Activated CD4-positive, CD25-positive, alpha-beta regulatory T cell treated with anti-CD3 and anti-CD28 coated beads, Interleukin-2, amount 50 U/mL, for 24 hours (primary cell): ENCODE measurements around the gene GPC1.

Experiments
- ATAC-seq, 2 donors: fragments of 150-1000 bp; cut with Tn5 transposase; one replicate each; pipeline ENCODE4 v1.10.0; 2021; ENCODE audit warnings: mild to moderate bottlenecking in 1 of 2, moderate library complexity in 1 of 2

The GPC1 gene

DNA sequence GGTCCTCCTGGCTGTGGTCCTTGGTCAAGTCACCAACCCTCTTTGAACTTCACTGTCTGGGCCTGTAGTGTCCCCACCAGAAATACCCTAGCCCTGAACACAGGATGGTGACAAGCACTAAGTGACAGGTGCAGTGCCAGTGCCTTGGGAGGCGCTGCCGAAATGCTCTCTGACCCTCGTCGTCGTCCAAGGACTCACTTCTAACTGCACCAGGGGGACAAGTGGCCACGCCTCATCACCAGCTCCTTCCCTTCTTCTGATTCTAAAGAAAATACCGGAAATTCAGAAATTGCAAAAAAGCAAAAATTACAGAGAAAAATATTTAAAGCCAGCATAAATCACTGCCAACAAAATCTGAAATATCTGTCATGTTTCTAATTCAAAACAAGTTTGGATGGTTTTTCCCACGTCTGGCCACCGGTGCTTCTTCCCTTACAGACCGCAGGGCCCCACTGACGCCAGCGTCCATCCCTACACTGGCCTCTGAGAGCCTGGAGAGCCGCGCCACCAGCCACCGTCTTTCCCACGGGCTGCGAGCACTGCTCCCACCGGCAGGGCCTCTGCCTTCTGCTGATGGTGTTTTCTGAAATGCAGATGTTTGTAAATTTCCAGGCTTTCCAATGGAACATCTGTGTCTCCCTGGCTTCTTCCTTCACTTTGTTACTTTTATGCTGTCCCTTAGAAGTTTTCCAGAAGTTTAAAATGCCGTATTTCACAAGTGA is 37.4 kb upstream of the GPC1 start:
- no peak for ATAC-seq

DNA sequence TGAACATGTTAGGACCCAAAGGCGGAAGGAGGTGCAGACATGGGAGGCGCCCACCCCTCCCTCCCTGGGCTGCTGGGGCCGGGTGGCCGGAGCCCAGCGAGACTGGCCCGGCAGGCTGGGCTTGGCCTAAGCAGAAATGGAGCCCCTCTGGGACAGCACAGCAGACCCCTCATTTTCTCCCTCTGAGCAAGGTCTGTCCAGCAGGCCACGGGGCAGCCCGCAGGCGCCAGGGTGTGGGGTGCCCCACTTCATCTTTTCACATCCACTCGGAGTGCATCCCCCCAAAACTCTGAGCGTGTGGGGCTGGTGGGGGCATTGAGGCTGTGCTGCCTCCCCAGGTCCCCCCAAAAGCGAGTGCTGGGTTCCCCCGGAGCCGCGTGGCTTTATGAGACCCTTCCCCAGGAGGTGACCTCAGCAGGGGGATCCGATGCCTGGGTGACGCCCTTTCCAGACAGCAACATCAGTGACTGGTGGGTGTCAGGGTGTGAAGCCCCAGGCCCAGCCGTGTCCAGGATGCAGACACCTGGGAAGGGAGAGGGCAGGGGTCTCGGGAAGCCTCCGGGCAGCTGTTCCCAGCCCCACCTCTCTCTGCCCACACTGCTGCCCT is 36.7 kb upstream of the GPC1 start:
- no peak for ATAC-seq

- ATAC-seq, result no peak
Observed at GRCh38 chr2:240399419-240400324, 35.8 kb upstream of the GPC1 start.

GRCh38 chr2:240400371-240401161 is 34.9 kb upstream of the GPC1 start:
- ATAC-seq, result no peak

DNA sequence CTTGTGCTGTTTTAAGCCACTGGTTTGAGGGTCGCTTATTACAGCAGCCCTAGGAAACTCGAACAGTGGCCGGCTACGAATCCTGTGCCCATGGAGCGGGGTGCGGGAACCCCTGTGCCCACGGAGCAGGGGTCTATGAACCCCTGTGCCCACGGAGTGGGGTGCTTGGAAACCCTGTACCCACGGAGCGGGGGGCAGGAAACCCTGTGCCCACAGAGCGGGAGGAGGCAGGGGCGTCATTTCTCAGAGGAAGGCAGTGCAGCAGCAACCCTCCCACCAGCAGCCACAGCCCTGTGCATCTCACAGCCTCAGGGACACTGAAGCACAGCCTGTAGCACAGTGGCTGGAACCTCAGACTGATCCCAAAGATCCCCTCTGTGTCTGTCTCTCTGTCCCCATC is 34.2 kb upstream of the GPC1 start:
- ATAC-seq, result no peak

GRCh38 chr2:240401781-240402551 is 33.5 kb upstream of the GPC1 start:
- ATAC-seq, result no peak

- ATAC-seq, result no peak
Observed at GRCh38 chr2:240402566-240403272, 32.7 kb upstream of the GPC1 start.

- ATAC-seq, result no peak
Observed at GRCh38 chr2:240403396-240404104, 31.9 kb upstream of the GPC1 start.

DNA sequence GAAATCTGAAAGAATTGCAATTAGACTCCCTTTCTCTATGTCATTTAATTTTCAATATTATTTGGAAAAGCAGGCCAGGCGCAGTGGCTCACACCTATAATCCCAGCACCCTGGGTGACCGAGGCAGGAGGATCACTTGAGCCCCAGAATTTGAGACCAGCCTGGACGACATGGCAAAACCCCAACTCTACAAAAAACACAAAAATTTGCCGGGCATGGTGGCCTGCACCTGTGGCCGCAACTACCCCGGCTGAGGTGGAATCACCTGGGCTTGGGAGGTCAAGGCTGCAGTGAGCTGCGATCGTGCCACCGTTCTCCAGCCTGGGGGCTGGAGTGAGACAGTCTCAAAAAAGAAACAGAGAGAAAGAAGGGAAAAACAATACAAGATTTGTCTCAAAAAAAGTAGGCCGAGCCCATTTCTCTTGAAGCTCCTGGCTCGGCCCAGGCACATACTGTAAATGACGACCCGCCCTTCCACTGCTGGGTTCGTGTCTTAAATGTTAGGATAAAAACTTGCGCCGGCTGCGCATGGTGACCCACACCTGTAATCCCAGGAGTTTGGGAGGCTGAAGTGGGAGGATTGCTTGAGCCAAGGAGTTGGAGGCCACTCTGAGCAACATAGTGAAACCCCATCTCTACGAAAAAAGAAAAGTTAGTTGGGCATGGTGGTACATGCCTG is 31.1 kb upstream of the GPC1 start:
- no peak for ATAC-seq

GRCh38 chr2:240405133-240405532 is 30.3 kb upstream of the GPC1 start:
- no peak for ATAC-seq

- no peak for ATAC-seq
Observed at GRCh38 chr2:240405684-240406313, 29.7 kb upstream of the GPC1 start.

DNA sequence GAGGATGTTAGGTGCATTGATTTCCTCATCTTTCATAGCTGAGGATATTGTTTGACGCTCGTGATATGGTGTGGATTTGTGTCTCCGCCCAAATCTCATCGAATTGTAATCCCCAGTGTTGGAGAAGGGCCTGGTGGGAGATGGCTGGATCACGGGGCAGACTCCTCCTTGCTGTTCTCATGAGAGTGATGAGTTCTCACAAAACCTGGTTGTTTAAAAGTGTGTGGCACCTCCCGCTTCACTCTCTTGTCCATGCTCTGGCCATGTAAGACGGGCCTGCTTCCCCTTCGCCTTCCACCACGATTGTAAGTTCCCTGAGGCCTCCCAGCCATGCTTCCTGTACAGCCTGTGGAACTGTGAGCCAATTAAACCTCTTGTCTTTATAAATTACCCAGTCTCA is 28.4 kb upstream of the GPC1 start:
- ATAC-seq, result no peak

DNA sequence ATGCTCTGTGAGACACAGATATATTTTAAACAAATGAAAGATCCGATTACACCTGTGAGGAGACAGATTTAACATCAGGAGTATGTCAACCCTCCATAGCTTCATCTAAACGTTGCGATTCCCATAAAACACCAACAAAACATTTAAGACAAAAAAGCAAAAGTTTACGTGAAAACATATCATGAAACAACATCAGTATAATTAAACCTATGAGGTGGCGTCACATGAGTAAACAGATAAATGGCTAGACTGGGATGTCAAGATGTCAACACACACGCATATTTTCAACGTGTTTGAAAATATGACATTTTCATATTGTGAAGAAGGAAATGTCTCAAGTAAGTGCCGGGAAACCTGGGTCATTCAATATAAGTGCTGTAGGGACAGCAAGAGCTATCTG is 25.5 kb upstream of the GPC1 start:
- no peak for ATAC-seq

- no peak for ATAC-seq
Observed at GRCh38 chr2:240410808-240411207, 24.7 kb upstream of the GPC1 start.

GRCh38 chr2:240411261-240412160 is 24.0 kb upstream of the GPC1 start:
- no peak for ATAC-seq

DNA sequence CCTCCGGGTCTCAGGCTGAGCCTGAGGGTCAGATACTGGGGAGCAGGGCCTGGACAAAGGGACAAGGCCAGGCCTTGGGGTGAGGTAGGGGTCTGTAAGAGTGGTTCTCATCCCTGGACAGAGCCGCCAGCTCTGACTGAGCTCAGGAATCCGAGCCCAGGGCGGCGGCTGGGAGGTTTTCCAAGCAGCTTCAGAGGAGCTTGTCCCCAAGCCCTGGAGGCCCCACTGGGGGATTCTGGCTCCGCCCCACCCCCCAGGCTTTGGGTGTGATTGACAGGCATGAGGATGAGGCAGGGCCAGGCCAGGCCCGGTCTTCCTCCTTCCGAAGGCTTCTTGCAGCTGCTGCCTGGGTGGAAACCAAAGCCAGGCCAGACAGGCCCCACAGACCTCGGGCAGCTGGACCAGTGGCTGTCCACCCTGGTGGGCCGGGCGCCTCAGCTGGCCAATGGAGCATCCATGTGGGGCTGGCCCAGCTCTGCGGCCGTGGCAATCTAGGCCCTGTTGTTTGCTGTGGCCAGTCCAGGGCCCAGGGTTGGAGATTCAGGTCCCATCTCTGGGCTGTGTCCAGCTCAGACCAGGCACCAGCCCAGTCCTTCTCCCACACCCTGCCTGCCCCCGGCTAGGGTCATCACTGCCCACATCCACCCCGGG is 23.1 kb upstream of the GPC1 start:
- no peak for ATAC-seq

DNA sequence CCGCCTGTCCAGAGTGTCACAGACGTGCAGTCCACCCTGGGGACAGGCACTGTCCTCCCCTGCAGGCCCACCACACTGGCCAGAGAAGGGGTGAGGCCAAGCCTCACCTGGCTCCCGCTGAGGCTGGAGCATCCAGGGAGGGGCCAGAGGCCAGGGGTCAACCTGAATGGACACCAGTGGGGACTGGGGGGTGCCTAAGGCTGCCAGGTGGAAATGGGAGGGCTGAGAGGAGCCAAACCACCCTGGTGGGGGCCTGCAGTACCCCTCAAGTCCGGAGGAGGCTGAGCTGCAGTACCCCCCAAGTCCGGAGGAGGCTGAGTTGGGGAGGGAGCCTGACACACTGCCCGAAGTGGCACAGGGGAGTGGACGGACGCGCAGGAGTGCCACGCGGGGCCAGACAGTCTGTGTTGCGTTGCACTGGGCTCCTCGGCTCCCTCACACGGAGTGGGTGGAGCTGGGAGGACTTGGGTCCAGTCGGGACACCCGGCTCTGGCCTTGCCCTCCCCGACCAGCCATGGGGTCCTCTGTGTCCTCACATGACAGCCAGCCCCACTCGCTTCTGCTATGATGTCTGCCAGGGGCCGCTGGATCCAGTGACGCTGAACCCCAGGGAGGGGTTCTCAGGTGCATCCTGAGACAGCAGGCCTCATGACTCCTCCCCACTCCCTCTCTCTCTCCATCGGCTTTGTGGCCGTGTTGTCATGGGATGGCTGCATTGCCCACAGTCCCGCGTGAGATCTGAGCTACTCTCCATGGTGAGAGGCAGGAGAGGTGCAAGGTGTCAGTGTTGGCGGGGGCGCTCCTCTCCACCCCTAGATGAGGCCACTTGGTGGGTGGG is 22.3 kb upstream of the GPC1 start:
- ATAC-seq, result no peak
